Suprapubic skin (tissue), 3 donors: ENCODE measurements around the gene SCUBE1.

Source experiments
- POLR2AphosphoS5 ChIP-seq, 3 donors: sonication (generic); formaldehyde crosslinking; IDR thresholded peaks; one replicate each; pipeline ENCODE4 v1.6.1; 2017; ENCODE audit warnings: antibody characterized with exemption in 3 of 3
- TF ChIP-seq, protein P1 (sequence below), 2 donors: fragments of 200-600 bp in 1 of 2; fragments of 450-650 bp in 1 of 2; sonication (generic) in 1 of 2; IDR thresholded peaks; one replicate each; pipeline ENCODE4 v1.5.1; 2016 to 2019; ENCODE audit warnings: antibody characterized with exemption in 2 of 2, mild to moderate bottlenecking in 1 of 2, moderate library complexity in 1 of 2

DNA sequence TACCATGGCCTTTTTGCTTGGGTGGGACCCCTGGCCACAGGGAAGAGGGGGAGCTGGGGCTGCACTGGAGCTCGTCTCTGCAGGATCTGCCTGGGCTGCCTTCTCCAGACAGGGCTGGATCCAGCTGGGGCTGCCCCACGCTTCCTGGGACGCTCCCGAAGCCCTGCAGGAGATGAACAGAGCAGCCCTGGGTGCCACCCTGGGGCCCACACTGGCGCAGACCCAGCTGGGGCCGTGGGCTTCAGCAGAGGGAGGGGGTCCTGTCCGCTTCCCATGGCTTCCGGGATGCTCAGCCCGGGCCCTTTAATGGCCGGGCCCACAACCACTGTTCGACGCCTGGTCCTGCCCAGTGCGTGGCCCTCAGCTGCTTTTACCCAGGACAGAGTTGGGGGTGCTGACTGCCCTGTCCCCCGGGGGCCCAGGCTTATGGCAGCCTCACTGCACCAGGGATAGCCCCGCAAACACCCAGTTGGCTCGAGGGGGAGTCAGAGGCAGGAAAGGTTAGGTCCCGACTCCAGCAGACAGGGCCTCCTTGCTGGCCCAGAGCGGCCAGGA, 179.9 kb downstream of the SCUBE1 start:
- TF ChIP-seq, protein P1, sequence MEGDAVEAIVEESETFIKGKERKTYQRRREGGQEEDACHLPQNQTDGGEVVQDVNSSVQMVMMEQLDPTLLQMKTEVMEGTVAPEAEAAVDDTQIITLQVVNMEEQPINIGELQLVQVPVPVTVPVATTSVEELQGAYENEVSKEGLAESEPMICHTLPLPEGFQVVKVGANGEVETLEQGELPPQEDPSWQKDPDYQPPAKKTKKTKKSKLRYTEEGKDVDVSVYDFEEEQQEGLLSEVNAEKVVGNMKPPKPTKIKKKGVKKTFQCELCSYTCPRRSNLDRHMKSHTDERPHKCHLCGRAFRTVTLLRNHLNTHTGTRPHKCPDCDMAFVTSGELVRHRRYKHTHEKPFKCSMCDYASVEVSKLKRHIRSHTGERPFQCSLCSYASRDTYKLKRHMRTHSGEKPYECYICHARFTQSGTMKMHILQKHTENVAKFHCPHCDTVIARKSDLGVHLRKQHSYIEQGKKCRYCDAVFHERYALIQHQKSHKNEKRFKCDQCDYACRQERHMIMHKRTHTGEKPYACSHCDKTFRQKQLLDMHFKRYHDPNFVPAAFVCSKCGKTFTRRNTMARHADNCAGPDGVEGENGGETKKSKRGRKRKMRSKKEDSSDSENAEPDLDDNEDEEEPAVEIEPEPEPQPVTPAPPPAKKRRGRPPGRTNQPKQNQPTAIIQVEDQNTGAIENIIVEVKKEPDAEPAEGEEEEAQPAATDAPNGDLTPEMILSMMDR (IDR thresholded peaks at IDR 0.05): no peak
- no peak for TF ChIP-seq POLR2AphosphoS5 (IDR thresholded peaks at IDR 0.05)
